Natural killer cell treated with Interleukin-12 subunit alpha and Interleukin-12 subunit beta and Interleukin-15 and Interleukin-18, amount 100 ng/mL, for 72 hours (primary cell): ENCODE data around the gene WNT16. TPM values are rescaled to one million over a fixed set of nuclear protein-coding genes. Genes with fewer than 3 reads are reported as not detected.

Source experiments
- ATAC-seq, 2 donors: fragments of 150-1000 bp; cut with Tn5 transposase in 1 of 2; sonication (Bioruptor Pico), chemical (Tn5 transposase) in 1 of 2; 2 replicates each; pipeline ENCODE4 v1.10.0; 2021
- DNase-seq: peaks from one replicate; pipeline ENCODE4 v3.0.0; 2022; ENCODE audit warnings: low spot score
- H3K27ac Mint-ChIP-seq, 2 donors: 1 replicate in 1 of 2; 2 replicates in 1 of 2; pipeline ENCODE4 v1.8.0; 2022; ENCODE audit warnings: mixed read lengths in 2 of 2, mild to moderate bottlenecking in 1 of 2, moderate library complexity in 1 of 2
- H3K27me3 Mint-ChIP-seq, 2 donors: 1 replicate in 1 of 2; 2 replicates in 1 of 2; pipeline ENCODE4 v1.8.0; 2022; ENCODE audit warnings: mixed read lengths in 2 of 2
- H3K36me3 Mint-ChIP-seq: one replicate; pipeline ENCODE4 v1.8.0; 2022; ENCODE audit warnings: mixed read lengths
- H3K4me1 Mint-ChIP-seq, 2 donors: 1 replicate in 1 of 2; 2 replicates in 1 of 2; pipeline ENCODE4 v1.8.0; 2022; ENCODE audit warnings: low read depth in 2 of 2, mixed read lengths in 2 of 2, mild to moderate bottlenecking in 1 of 2
- H3K4me3 Mint-ChIP-seq: one replicate; pipeline ENCODE4 v1.8.0; 2022; ENCODE audit warnings: mixed read lengths
- H3K9me3 Mint-ChIP-seq: 2 replicates; pipeline ENCODE4 v1.8.0; 2022; ENCODE audit warnings: mixed read lengths
- total RNA-seq, 2 donors: library from RNA; stranded (reverse); gene quantifications; one replicate each; pipeline ENCODE4 v1.2.3, GENCODE V29; 2022

The WNT16 gene
- total RNA-seq, 2 donors from 2014 or later, result not detected

DNA sequence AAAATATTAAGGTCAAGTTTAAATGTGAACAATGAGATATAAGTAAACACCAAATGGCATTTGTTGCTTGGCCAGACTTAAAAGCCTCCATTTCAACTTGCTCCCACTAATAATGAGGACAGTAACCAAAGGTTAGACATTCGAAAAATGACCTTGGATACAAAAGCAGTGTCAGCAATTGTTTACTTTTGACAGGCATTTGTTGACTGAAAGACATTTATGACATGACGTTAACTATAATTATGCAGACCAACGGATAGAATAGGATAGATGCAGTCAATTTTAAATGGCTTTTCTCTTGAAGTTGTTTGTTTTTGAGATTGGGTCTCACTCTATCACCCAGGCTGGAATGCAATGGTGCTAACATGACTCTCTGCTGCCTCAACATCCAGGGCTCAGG lies 6.3 kb upstream of the WNT16 start:
- no peaks in the 10 kb centered on the region for H3K9me3 Mint-ChIP-seq
- ATAC-seq (no peak), DNase-seq (no peak)
- H3K27ac Mint-ChIP-seq, result no peak overlapping the region
- H3K4me3 Mint-ChIP-seq, result no peak overlapping the region
- H3K36me3 Mint-ChIP-seq, result no peaks in the 10 kb centered on the region
- H3K4me1 Mint-ChIP-seq, result no peaks in the 10 kb centered on the region
- H3K27me3 Mint-ChIP-seq, result peaks cover 21 to 47% of the 10 kb centered on the region in 2 donors

DNA sequence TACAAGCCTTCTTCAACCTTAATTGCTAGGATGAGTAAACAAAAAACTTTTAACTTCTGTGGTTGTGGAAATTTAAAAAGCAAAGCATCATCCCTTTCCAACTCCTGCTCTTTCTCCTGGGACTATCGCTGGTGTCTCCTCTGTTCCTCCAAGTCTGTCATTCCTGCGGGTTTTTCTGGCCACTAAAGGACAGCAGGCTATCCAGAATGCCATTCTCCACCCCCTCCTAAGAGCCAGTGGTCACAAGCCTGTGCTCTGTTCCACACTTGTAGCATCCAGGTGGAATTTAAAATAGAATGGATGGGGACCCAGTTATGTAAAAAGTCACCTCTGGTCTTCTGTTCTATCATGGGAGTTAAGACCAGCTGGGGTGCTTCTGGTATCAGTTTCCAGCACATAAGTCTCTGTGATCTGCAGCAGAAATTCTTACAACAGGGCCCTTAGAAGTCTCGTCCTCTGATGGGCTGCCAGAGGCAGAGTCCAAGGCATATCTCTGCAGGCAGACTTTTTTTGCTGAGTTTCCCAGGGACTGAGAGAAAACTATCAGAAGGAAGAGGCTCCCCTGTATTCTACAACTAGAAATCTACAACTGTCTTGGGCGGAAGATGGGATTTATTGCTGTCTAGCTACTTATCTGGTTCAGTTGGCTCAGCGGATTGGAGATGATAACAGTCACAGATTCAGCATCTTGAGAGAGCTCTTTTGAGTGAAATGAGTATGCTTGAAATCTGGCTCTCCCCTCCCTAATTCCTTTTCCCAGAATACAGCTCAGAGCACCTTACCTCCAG lies 5.1 kb upstream of the WNT16 start:
- H3K36me3 Mint-ChIP-seq, result no peaks in the 10 kb centered on the region
- peaks cover 0 to 5% of the 10 kb centered on the region in 2 donors for H3K4me1 Mint-ChIP-seq
- no peaks in the 10 kb centered on the region for H3K9me3 Mint-ChIP-seq
- H3K27ac Mint-ChIP-seq, result no peak overlapping the region
- no peak overlapping the region for H3K4me3 Mint-ChIP-seq
- peaks cover 32 to 53% of the 10 kb centered on the region in 2 donors for H3K27me3 Mint-ChIP-seq
- ATAC-seq (no peak), DNase-seq (no peak)

DNA sequence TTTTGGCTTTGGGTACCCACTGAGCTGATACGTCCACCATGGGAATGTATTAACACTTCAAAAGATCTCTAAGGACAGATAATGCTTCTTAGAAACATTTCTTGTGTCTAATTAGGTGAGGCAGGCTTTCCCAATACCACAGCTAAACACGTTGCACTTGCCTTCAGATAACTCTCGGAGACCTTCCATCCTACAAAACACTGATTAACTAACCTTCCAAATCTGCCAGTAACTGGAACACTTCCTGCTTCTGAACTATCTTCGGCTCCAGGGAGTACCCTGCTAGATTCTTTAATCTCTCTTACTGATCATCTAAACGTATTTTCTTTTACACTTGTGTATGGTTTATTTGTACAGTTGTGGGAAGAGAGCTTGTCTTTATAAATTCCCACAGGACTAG lies 1.1 kb upstream of the WNT16 start:
- Mint-ChIP-seq H3K36me3 (no peaks in the 10 kb centered on the region), H3K27ac (no peak overlapping the region), H3K4me1 (peaks cover 0 to 15% of the 10 kb centered on the region in 2 donors), H3K27me3 (peaks cover 47 to 63% of the 10 kb centered on the region in 2 donors), H3K9me3 (no peaks in the 10 kb centered on the region), H3K4me3 (no peak overlapping the region)
- DNase-seq, result no peak
- ATAC-seq, result no peak

DNA sequence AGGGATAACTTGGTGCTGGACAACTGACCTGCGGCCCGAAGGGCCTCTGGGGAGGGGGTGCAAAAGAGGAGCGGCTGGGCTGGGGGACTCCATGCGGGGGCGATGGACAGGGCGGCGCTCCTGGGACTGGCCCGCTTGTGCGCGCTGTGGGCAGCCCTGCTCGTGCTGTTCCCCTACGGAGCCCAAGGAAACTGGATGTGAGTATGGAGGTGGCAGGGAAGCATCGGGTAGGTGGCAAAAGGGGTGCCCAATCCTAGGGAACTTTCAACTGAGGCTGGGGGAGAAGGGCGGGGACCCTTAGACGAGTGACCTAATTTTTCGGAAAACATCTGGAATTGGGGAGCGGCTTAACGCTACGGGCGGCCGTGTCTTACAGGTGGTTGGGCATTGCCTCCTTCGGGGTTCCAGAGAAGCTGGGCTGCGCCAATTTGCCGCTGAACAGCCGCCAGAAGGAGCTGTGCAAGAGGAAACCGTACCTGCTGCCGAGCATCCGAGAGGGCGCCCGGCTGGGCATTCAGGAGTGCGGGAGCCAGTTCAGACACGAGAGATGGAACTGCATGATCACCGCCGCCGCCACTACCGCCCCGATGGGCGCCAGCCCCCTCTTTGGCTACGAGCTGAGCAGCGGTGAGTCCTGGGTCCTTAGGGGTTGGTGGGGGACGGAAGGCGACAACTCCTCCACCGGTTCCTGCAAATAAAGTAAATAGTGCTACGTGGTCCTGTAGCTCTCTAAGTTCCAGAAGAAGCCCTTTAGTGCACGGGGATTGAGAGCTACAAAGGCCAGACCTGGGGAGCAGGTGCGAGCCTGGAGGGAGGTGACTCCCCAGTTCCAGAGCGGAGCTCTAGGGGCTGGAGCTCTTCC lies 622 bp downstream of the WNT16 start:
- H3K27me3 Mint-ChIP-seq, result peaks cover 43 to 64% of the 10 kb centered on the region in 2 donors
- peak overlapping the region; percentile 12 for H3K4me3 Mint-ChIP-seq
- no peak overlapping the region for H3K27ac Mint-ChIP-seq
- peak; percentile 46 to 51 for ATAC-seq
- H3K36me3 Mint-ChIP-seq, result no peaks in the 10 kb centered on the region
- H3K9me3 Mint-ChIP-seq, result no peaks in the 10 kb centered on the region
- DNase-seq, result no peak
- peaks cover 0 to 15% of the 10 kb centered on the region in 2 donors for H3K4me1 Mint-ChIP-seq

DNA sequence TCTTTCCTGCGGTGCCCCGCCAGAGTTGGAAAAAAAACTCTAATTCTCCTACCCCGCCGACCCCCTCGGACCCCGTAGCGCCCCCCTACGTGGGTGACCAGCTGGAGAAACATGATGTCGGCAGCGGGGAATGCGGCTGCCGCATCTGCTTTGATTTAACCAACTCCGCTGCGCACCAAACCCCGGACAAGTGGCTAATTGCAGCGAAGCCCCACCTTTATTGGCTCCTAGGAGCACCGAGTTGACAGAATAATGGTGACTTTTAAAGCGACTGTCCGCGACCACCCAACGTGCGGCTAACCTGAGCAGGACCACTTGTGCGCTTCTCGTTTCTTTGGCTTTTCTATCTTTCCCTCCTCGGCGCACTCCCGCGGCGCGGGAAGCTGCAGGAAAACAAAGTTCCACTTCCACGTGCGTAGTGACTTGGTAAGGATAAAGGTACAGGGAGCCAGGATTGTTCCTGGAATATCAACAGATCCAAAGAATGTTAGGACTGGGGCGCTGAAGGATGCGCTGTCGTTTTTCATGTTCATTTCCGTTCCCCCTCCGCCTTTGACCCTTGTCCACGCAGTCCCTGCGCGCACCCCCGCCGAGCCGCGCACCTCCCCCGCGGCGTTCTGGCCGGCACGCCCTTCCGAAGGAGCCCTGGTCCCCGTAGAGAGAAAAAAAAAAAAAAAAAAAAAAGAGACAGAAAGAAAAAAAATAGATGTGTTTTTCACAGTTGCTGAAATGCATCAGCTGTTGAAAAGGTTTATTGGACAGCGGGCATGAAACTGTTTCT lies 1.4 kb downstream of the WNT16 start:
- no peaks in the 10 kb centered on the region for H3K9me3 Mint-ChIP-seq
- ATAC-seq (no peak), DNase-seq (no peak)
- H3K27me3 Mint-ChIP-seq, result peaks cover 41 to 68% of the 10 kb centered on the region in 2 donors
- H3K4me3 Mint-ChIP-seq, result peak overlapping the region; percentile 56
- no peak overlapping the region for H3K27ac Mint-ChIP-seq
- H3K36me3 Mint-ChIP-seq, result no peaks in the 10 kb centered on the region
- peaks cover 0 to 15% of the 10 kb centered on the region in 2 donors for H3K4me1 Mint-ChIP-seq

- Mint-ChIP-seq H3K9me3 (no peaks in the 10 kb centered on the region), H3K36me3 (no peaks in the 10 kb centered on the region), H3K4me1 (peaks cover 0 to 15% of the 10 kb centered on the region in 2 donors), H3K27ac (no peak overlapping the region), H3K27me3 (peaks cover 43 to 64% of the 10 kb centered on the region in 2 donors), H3K4me3 (no peak overlapping the region)
- no peak for DNase-seq
- no peak for ATAC-seq
These were observed 2.2 kb downstream of the WNT16 start for GRCh38 chr7:121331048-121331447.

DNA sequence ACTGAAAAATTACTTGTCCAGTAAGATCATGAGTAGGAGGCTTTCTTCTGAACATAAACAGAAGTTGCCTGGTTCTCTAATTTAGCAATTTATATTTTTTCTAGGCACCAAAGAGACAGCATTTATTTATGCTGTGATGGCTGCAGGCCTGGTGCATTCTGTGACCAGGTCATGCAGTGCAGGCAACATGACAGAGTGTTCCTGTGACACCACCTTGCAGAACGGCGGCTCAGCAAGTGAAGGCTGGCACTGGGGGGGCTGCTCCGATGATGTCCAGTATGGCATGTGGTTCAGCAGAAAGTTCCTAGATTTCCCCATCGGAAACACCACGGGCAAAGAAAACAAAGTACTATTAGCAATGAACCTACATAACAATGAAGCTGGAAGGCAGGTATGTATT lies 2.8 kb downstream of the WNT16 start:
- Mint-ChIP-seq H3K27ac (no peak overlapping the region), H3K4me3 (no peak overlapping the region), H3K36me3 (no peaks in the 10 kb centered on the region), H3K9me3 (no peaks in the 10 kb centered on the region), H3K4me1 (peaks cover 0 to 15% of the 10 kb centered on the region in 2 donors), H3K27me3 (peaks cover 40 to 60% of the 10 kb centered on the region in 2 donors)
- no peak for ATAC-seq
- no peak for DNase-seq

DNA sequence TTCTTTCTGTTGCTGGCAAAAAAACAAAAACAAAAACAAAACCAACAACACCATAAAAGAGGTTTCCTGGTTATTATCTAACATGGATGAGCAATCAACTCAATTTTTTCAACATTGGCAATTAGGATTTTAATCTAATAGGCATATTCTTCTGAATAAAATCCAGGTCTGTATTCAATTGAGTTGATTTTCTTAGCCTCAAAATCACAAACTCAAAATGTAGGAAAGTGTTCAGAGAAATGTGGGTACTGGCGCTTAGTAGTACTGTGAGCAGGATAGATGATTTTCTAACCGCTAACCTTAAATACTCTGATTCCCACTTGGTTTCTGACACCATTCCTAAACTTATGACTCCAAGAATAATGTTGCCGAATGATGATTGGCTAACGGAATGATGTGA lies 5.6 kb downstream of the WNT16 start:
- Mint-ChIP-seq H3K4me1 (peaks cover 12 to 14% of the 10 kb centered on the region in 2 donors), H3K4me3 (no peak overlapping the region), H3K27ac (no peak overlapping the region), H3K36me3 (peaks cover 7% of the 10 kb centered on the region), H3K9me3 (no peaks in the 10 kb centered on the region), H3K27me3 (peaks cover 18 to 34% of the 10 kb centered on the region in 2 donors)
- no peak for ATAC-seq
- no peak for DNase-seq

DNA sequence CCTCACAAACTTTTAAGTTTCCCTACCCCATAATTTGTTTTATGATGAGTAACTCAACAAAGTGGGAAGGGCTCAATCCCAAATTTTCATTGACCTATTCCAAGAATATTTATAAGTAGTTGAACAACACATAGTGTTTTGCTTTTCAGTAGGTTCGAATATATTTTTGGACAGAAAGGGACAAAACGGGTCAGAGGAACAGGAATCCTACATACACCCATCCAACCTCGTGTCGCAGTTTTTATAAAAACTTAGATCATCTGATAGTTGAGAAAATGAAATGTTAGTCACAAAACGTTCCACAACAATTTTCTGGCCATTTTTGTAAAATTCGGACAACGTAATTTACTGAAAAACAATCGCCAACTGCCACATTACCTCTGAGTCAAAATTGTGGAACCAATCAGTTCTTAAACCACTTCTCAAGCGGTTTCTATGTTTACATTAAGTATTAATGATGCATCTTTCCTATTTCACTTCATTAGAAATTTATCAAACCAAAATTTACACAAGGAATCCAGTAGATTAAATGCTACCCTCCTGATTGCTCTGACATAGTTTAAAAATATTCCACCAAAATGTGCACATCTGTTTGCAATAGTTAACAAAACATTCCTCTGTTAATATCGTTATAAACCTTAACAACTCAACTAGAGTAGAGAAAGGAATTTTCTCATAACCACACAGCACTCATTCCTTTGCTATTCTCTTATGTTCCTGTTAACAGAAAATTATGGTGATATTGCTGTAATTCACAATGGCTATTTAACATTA lies 6.3 kb downstream of the WNT16 start:
- ATAC-seq (no peak), DNase-seq (no peak)
- Mint-ChIP-seq H3K27me3 (peaks cover 16 to 32% of the 10 kb centered on the region in 2 donors), H3K36me3 (peaks cover 7% of the 10 kb centered on the region), H3K4me1 (peaks cover 14% of the 10 kb centered on the region in 2 donors), H3K4me3 (no peak overlapping the region), H3K27ac (no peak overlapping the region), H3K9me3 (no peaks in the 10 kb centered on the region)

- Mint-ChIP-seq H3K4me1 (peaks cover 11 to 14% of the 10 kb centered on the region in 2 donors), H3K4me3 (no peak overlapping the region), H3K36me3 (peaks cover 7% of the 10 kb centered on the region), H3K27me3 (peaks cover 9 to 20% of the 10 kb centered on the region in 2 donors), H3K27ac (no peak overlapping the region), H3K9me3 (no peaks in the 10 kb centered on the region)
- no peak for ATAC-seq
- no peak for DNase-seq
These were observed 7.8 kb downstream of the WNT16 start for GRCh38 chr7:121336579-121336978.

DNA sequence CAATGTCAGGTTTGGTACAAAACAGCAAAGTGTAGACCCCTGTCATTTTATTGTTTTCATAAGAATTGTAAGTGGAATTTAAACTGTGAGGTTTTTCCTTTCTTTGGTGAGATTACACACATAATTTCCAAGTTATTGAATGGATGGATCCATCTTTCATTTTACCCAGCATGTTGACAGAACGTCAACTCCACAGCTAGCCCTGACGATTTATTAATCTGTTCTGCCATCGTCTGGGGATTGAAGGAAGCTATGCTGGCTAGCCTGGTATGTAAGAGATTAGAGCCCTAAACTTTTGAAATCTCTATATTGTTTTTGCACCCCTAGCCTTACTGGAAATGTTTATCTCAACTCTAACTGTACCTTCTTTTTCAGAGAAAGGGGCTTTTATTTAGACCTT lies 8.6 kb downstream of the WNT16 start:
- no peak for DNase-seq
- peaks cover 7 to 18% of the 10 kb centered on the region in 2 donors for H3K27me3 Mint-ChIP-seq
- no peak for ATAC-seq
- peaks cover 11 to 14% of the 10 kb centered on the region in 2 donors for H3K4me1 Mint-ChIP-seq
- peaks cover 7% of the 10 kb centered on the region for H3K36me3 Mint-ChIP-seq
- H3K27ac Mint-ChIP-seq, result no peak overlapping the region
- H3K9me3 Mint-ChIP-seq, result no peaks in the 10 kb centered on the region
- H3K4me3 Mint-ChIP-seq, result no peak overlapping the region

GRCh38 chr7:121339082-121339481 lies 10.3 kb downstream of the WNT16 start:
- ATAC-seq (peak; percentile 90 to 91), DNase-seq (peak; percentile 75)
- H3K9me3 Mint-ChIP-seq, result no peaks in the 10 kb centered on the region
- peaks cover 7% of the 10 kb centered on the region for H3K36me3 Mint-ChIP-seq
- H3K27ac Mint-ChIP-seq, result no peak overlapping the region
- peaks cover 5 to 16% of the 10 kb centered on the region in 2 donors for H3K27me3 Mint-ChIP-seq
- peaks cover 14% of the 10 kb centered on the region in 2 donors for H3K4me1 Mint-ChIP-seq
- H3K4me3 Mint-ChIP-seq, result no peak overlapping the region

- no peaks in the 10 kb centered on the region for H3K9me3 Mint-ChIP-seq
- H3K36me3 Mint-ChIP-seq, result peaks cover 16% of the 10 kb centered on the region
- no peak for ATAC-seq
- no peak overlapping the region for H3K4me3 Mint-ChIP-seq
- H3K27ac Mint-ChIP-seq, result peak overlapping the region in 1 of 2 donors; percentile 3
- peaks cover 16 to 19% of the 10 kb centered on the region in 2 donors for H3K4me1 Mint-ChIP-seq
- no peak for DNase-seq
- no peaks in the 10 kb centered on the region for H3K27me3 Mint-ChIP-seq
These were observed 13.1 kb downstream of the WNT16 start for GRCh38 chr7:121341933-121342332.
